HEK293T (cell line): ENCODE results near the gene ALK.

Source experiments
- BHLHE40 ChIP-seq: fragments of 450-650 bp; IDR thresholded peaks from 2 replicates; pipeline ENCODE4 v1.6.1; 2016; ENCODE audit warnings: mild to moderate bottlenecking, moderate library complexity, borderline replicate concordance
- CTBP1 ChIP-seq: fragments of 450-650 bp; IDR thresholded peaks from 2 replicates; pipeline ENCODE4 v1.6.1; 2016; ENCODE audit warnings: borderline replicate concordance
- FOXK2 ChIP-seq: fragments of 450-650 bp; IDR thresholded peaks from 2 replicates; pipeline ENCODE4 v1.6.1; 2016; ENCODE audit warnings: mild to moderate bottlenecking
- HDGF ChIP-seq: fragments of 450-650 bp; IDR thresholded peaks from 2 replicates; pipeline ENCODE4 v1.6.1; 2017; ENCODE audit warnings: antibody characterized with exemption, borderline replicate concordance
- L3MBTL2 ChIP-seq: fragments of 450-650 bp; conservative IDR thresholded peaks from 2 replicates; pipeline ENCODE4 v1.6.1; 2016; ENCODE audit warnings: mild to moderate bottlenecking
- SP1 ChIP-seq: fragments of 450-650 bp; IDR thresholded peaks from 2 replicates; pipeline ENCODE4 v1.6.1; 2017
- SUZ12 ChIP-seq: fragments of 450-650 bp; IDR thresholded peaks from 2 replicates; pipeline ENCODE4 v1.6.1; 2016; ENCODE audit warnings: mild to moderate bottlenecking
- TARDBP ChIP-seq: fragments of 450-650 bp; IDR thresholded peaks from 2 replicates; pipeline ENCODE4 v1.6.1; 2016
- TF ChIP-seq, protein P1 (sequence below): fragments of 450-650 bp; IDR thresholded peaks from 2 replicates; pipeline ENCODE4 v1.6.1; 2016

- TF ChIP-seq HDGF: no peak
- TF ChIP-seq SP1: no peak
- TF ChIP-seq, protein P1, sequence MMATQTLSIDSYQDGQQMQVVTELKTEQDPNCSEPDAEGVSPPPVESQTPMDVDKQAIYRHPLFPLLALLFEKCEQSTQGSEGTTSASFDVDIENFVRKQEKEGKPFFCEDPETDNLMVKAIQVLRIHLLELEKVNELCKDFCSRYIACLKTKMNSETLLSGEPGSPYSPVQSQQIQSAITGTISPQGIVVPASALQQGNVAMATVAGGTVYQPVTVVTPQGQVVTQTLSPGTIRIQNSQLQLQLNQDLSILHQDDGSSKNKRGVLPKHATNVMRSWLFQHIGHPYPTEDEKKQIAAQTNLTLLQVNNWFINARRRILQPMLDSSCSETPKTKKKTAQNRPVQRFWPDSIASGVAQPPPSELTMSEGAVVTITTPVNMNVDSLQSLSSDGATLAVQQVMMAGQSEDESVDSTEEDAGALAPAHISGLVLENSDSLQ: no peak
- no peak for TF ChIP-seq TARDBP
- TF ChIP-seq SUZ12: no peak
- TF ChIP-seq BHLHE40: no peak
- no peak for TF ChIP-seq L3MBTL2
- TF ChIP-seq FOXK2: no peak
- no peak for TF ChIP-seq CTBP1
These were observed 550.7 kb downstream of the ALK start for GRCh38 chr2:29370581-29371125.
